ENCODE results near the gene NINL. TPM values are rescaled to one million over a fixed set of nuclear protein-coding genes. Genes with fewer than 3 reads are reported as not detected.

NINL gene
- polyA plus RNA-seq, 1 donor (not counting 4 experiments of a cell fraction or from before 2014, with no cell fraction given): 0.79 TPM

- no peaks in the 10 kb centered on the region for H3K36me3 ChIP-seq (ENCODE audit: control insufficient read depth in 2 of 2, extremely low read depth in 1 of 2, insufficient read depth in 2 of 2, low read length in 2 of 2)
- no peak overlapping the region for H3K9ac ChIP-seq (ENCODE audit: control insufficient read depth, extremely low read depth, insufficient read depth, low read length)
- dilution Hi-C loops (cut with MboI; ENCODE audit: extremely low pct_ligation_motif_present, low sequenced_read_pairs): no loop called here
- H3K9me3 ChIP-seq (ENCODE audit: control insufficient read depth, low read depth, low read length): no peaks in the 10 kb centered on the region
- H3K27ac ChIP-seq (ENCODE audit: control insufficient read depth, insufficient read depth, low read length): no peak overlapping the region
- DNase-seq (ENCODE audit: low read depth, low spot score): no peak
- no peak overlapping the region for H3K4me2 ChIP-seq (ENCODE audit: control insufficient read depth, extremely low read depth, insufficient read depth, low read depth, low read length)
- no peak for FAIRE-seq
- H3K27me3 ChIP-seq (ENCODE audit: control insufficient read depth, extremely low read depth, insufficient read depth, low read length): no peaks in the 10 kb centered on the region
- no peaks in the 10 kb centered on the region for H4K20me1 ChIP-seq (ENCODE audit: control insufficient read depth, extremely low read depth, insufficient read depth, low read length)
- H3K4me1 ChIP-seq (ENCODE audit: control insufficient read depth, extremely low read depth, insufficient read depth, low read length): peaks cover 15% of the 10 kb centered on the region
- no peak overlapping the region for H3K4me3 ChIP-seq (ENCODE audit: control insufficient read depth in 2 of 3, extremely low read depth in 1 of 3, insufficient read depth in 2 of 3, low read depth in 1 of 3, low read length in 3 of 3)
- no peak for TF ChIP-seq CTCF (optimal IDR thresholded peaks at IDR 0.05 in 1 of 3, IDR thresholded peaks at IDR 0.05 in 1 of 3, conservative IDR thresholded peaks at IDR 0.05 in 1 of 3; ENCODE audit: extremely low read depth in 1 of 3, insufficient read depth in 2 of 3, low read length in 3 of 3)
- no peak overlapping the region for H2AFZ ChIP-seq (ENCODE audit: control insufficient read depth, low read length)
- no peaks in the 10 kb centered on the region for H3K9me1 ChIP-seq (ENCODE audit: control insufficient read depth, extremely low read depth, insufficient read depth, low read length)
- H3K79me2 ChIP-seq (ENCODE audit: control insufficient read depth, insufficient read depth, low read length): peaks cover 1% of the 10 kb centered on the region
These were observed 44.6 kb upstream of the NINL start for GRCh38 chr20:25629816-25630499.

- Histone ChIP-seq H3K79me2 (ENCODE audit: control insufficient read depth, insufficient read depth, low read length) (peaks cover 18% of the 10 kb centered on the region), H3K9me3 (ENCODE audit: control insufficient read depth, low read depth, low read length) (no peaks in the 10 kb centered on the region), H3K4me3 (ENCODE audit: control insufficient read depth in 2 of 3, extremely low read depth in 1 of 3, insufficient read depth in 2 of 3, low read depth in 1 of 3, low read length in 3 of 3) (no peak overlapping the region), H3K27ac (ENCODE audit: control insufficient read depth, insufficient read depth, low read length) (no peak overlapping the region), H3K36me3 (ENCODE audit: control insufficient read depth in 2 of 2, extremely low read depth in 1 of 2, insufficient read depth in 2 of 2, low read length in 2 of 2) (no peaks in the 10 kb centered on the region), H3K9me1 (ENCODE audit: control insufficient read depth, extremely low read depth, insufficient read depth, low read length) (no peaks in the 10 kb centered on the region), H3K9ac (ENCODE audit: control insufficient read depth, extremely low read depth, insufficient read depth, low read length) (no peak overlapping the region), H3K27me3 (ENCODE audit: control insufficient read depth, extremely low read depth, insufficient read depth, low read length) (no peaks in the 10 kb centered on the region), H2AFZ (ENCODE audit: control insufficient read depth, low read length) (no peak overlapping the region), H3K4me2 (ENCODE audit: control insufficient read depth, extremely low read depth, insufficient read depth, low read depth, low read length) (no peak overlapping the region), H3K4me1 (ENCODE audit: control insufficient read depth, extremely low read depth, insufficient read depth, low read length) (peaks cover 12% of the 10 kb centered on the region), H4K20me1 (ENCODE audit: control insufficient read depth, extremely low read depth, insufficient read depth, low read length) (no peaks in the 10 kb centered on the region)
- no peak for DNase-seq (ENCODE audit: low read depth, low spot score)
- no peak for FAIRE-seq
- TF ChIP-seq EZH2 (IDR thresholded peaks at IDR 0.05; ENCODE audit: low read length) (no peak), CTCF (optimal IDR thresholded peaks at IDR 0.05 in 1 of 3, IDR thresholded peaks at IDR 0.05 in 1 of 3, conservative IDR thresholded peaks at IDR 0.05 in 1 of 3; ENCODE audit: extremely low read depth in 1 of 3, insufficient read depth in 2 of 3, low read length in 3 of 3) (no peak)
- dilution Hi-C loops (cut with MboI; ENCODE audit: extremely low pct_ligation_motif_present, low sequenced_read_pairs): no loop called here
These were observed 41.4 kb upstream of the NINL start for GRCh38 chr20:25626779-25627178.
